ENCODE results near the gene PSMC3IP. TPM values are rescaled to one million over a fixed set of nuclear protein-coding genes. Genes with fewer than 3 reads are reported as not detected.

PSMC3IP gene
- total and polyA plus RNA-seq, 2 of the 4 experiments (the other 2 are of a cell fraction): 5.6 to 9.8 TPM

DNA sequence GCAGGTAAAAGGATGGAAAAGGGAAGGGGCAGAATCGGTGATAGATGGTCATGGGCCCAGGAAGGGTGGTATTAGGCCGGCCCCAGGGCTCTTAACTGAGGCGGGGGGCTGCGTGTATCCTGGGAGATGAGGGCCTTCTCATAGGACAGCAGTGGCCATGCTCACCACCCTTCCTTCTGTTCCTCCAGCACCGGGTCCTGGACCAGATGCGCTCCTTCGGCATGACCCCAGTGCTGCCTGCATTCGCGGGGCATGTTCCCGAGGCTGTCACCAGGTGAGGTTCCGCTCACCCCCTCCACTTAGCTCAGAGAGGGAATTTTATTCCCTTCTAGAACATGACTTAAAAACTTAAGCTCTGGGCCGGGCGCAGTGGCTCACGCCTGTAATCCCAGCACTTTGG is 39.0 kb downstream of the PSMC3IP start:
- no peak for DNase-seq
- Histone ChIP-seq H2BK20ac (ENCODE audit: low read depth, low read length) (no peak overlapping the region), H3K23ac (ENCODE audit: low read depth, low read length) (no peak overlapping the region), H3K4me2 (ENCODE audit: low read depth, low read length) (no peak overlapping the region), H2BK120ac (ENCODE audit: low read depth, low read length) (no peak overlapping the region), H2AFZ (replicated peaks; ENCODE audit: low read length, poor library complexity) (no peak overlapping the region), H2AK5ac (ENCODE audit: low read depth, low read length) (no peak overlapping the region), H3K9ac (ENCODE audit: low read depth, low read length) (no peak overlapping the region), H2AK9ac (replicated peaks; ENCODE audit: low read depth, low read length, poor library complexity) (no peak overlapping the region), H3K36me3 (ENCODE audit: control insufficient read depth, insufficient read depth, low read length) (peaks cover 39% of the 10 kb centered on the region), H3K4me3 (ENCODE audit: insufficient read depth, low read depth, low read length) (no peak overlapping the region), H3K4me1 (ENCODE audit: control insufficient read depth, insufficient read depth, low read length) (peaks cover 10% of the 10 kb centered on the region), H3K9me3 (ENCODE audit: control insufficient read depth, insufficient read depth, low read length) (no peaks in the 10 kb centered on the region), H3K18ac (ENCODE audit: low read depth, low read length) (no peak overlapping the region), H2BK5ac (ENCODE audit: low read depth, low read length, poor library complexity, severe bottlenecking) (no peak overlapping the region), H3K4ac (ENCODE audit: low read depth, low read length) (no peak overlapping the region), H3K9me1 (ENCODE audit: insufficient read depth, low read length) (peaks cover 26% of the 10 kb centered on the region), H3K14ac (replicated peaks; ENCODE audit: low read depth, low read length) (no peak overlapping the region), H3K27me3 (ENCODE audit: control insufficient read depth, insufficient read depth, low read length) (no peaks in the 10 kb centered on the region), H4K91ac (ENCODE audit: insufficient read depth, low read depth, low read length) (no peak overlapping the region), H4K5ac (ENCODE audit: low read depth, low read length) (no peak overlapping the region), H3K56ac (ENCODE audit: extremely low read depth, insufficient read depth, low read length) (no peak overlapping the region), H4K8ac (ENCODE audit: low read depth in 2 of 2, low read length in 2 of 2) (no peak overlapping the region), H3K79me1 (ENCODE audit: low read depth in 1 of 2, low read length in 2 of 2) (peaks cover 16 to 32% of the 10 kb centered on the region in 2 experiments), H4K20me1 (ENCODE audit: insufficient read depth, low read length) (peaks cover 9% of the 10 kb centered on the region; the same call in 1 of the 2 replicates), H2BK15ac (ENCODE audit: low read depth, low read length) (no peak overlapping the region), H3K27ac (ENCODE audit: insufficient read depth, low read length) (no peak overlapping the region)
- intact Hi-C loops (cut with micrococcal nuclease) (no loop called here), in situ Hi-C loops (cut with MboI; ENCODE audit: low sequenced_read_pairs) (no loop called here), dilution Hi-C loops (cut with HindIII; ENCODE audit: low sequenced_read_pairs, unreplicated experiment) (no loop called here)
- no peak for ATAC-seq (ENCODE audit: low read depth)
- POLR2A ChIA-PET (ENCODE audit: unreplicated experiment): no interaction called here
- CTCF ChIA-PET: no interaction called here
- TF ChIP-seq FOS (IDR thresholded peaks at IDR 0.05; ENCODE audit: low read depth, low read length) (no peak), NFE2L2 (IDR thresholded peaks at IDR 0.05; ENCODE audit: low read depth, low read length) (no peak), CEBPB (IDR thresholded peaks at IDR 0.05; ENCODE audit: low read depth, low read length) (no peak), SMC3 (IDR thresholded peaks at IDR 0.05; ENCODE audit: low read depth, low read length) (no peak)
- TF ChIP-seq, protein P1, sequence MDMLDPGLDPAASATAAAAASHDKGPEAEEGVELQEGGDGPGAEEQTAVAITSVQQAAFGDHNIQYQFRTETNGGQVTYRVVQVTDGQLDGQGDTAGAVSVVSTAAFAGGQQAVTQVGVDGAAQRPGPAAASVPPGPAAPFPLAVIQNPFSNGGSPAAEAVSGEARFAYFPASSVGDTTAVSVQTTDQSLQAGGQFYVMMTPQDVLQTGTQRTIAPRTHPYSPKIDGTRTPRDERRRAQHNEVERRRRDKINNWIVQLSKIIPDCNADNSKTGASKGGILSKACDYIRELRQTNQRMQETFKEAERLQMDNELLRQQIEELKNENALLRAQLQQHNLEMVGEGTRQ (IDR thresholded peaks at IDR 0.05; ENCODE audit: low read depth, low read length): no peak
- WGBS, 2 experiments (ENCODE audit: extremely low coverage in 2 of 2, insufficient read length in 1 of 2): 100% methylated on average over 3 of the region's 14 CpGs; no CpG with 5 or more reads in 1 of the 2 experiments
- no TSS peak for BruUV-seq (replicated peaks)
